OCI-LY1 (cell line): ENCODE results near the gene RBSN.

ENCODE experiments used
- H2AFZ ChIP-seq: fragments of 200-600 bp; sonication (generic), shearing (Covaris generic); 2 replicates; pipeline ENCODE4 v1.6.0; 2014; ENCODE audit warnings: antibody characterized with exemption, mild to moderate bottlenecking, low read length
- H3F3A ChIP-seq: fragments of 200-600 bp; sonication (generic), shearing (Covaris generic); 2 replicates; pipeline ENCODE4 v1.6.0; 2014; ENCODE audit warnings: mild to moderate bottlenecking, antibody characterized with exemption, low read length, moderate library complexity; ENCODE audit not compliant: insufficient read depth
- H3K27ac ChIP-seq: fragments of 200-600 bp; sonication (generic); 2 replicates; pipeline ENCODE4 v1.5.1; 2014; ENCODE audit warnings: low read length, mixed run types, mild to moderate bottlenecking, low read depth; ENCODE audit not compliant: poor library complexity, severe bottlenecking
- H3K27me3 ChIP-seq: fragments of 200-600 bp; sonication (generic); 2 replicates; pipeline ENCODE4 v1.6.0; 2014; ENCODE audit warnings: antibody characterized with exemption, mild to moderate bottlenecking, low read length, moderate library complexity; ENCODE audit not compliant: insufficient read depth
- H3K36me3 ChIP-seq: fragments of 200-600 bp; sonication (generic); 2 replicates; pipeline ENCODE4 v1.6.1; 2014; ENCODE audit warnings: mild to moderate bottlenecking, antibody characterized with exemption, low read length, moderate library complexity, mixed read lengths; ENCODE audit not compliant: insufficient read depth
- H3K4me1 ChIP-seq: fragments of 200-600 bp; sonication (generic); 2 replicates; pipeline ENCODE4 v1.5.1; 2014; ENCODE audit warnings: mild to moderate bottlenecking, low read length, moderate library complexity; ENCODE audit not compliant: insufficient read depth, severe bottlenecking
- H3K4me2 ChIP-seq: fragments of 200-600 bp; sonication (generic), shearing (Covaris generic); 2 replicates; pipeline ENCODE4 v1.6.1; 2014; ENCODE audit warnings: low read length
- H3K4me3 ChIP-seq: fragments of 200-600 bp; sonication (generic); 2 replicates; pipeline ENCODE4 v1.5.1; 2014; ENCODE audit warnings: low read length, low read depth, mild to moderate bottlenecking, mixed read lengths; ENCODE audit not compliant: poor library complexity, severe bottlenecking
- H3K79me2 ChIP-seq: fragments of 200-600 bp; shearing (Covaris generic); 2 replicates; pipeline ENCODE4 v1.6.1; 2016; ENCODE audit warnings: mixed run types, low read length, mixed read lengths; ENCODE audit not compliant: insufficient read depth
- H3K9ac ChIP-seq: fragments of 200-600 bp; sonication (generic), shearing (Covaris generic); 2 replicates; pipeline ENCODE4 v1.6.1; 2014; ENCODE audit warnings: mild to moderate bottlenecking, low read length, mixed read lengths
- H3K9me2 ChIP-seq: fragments of 200-600 bp; sonication (generic), shearing (Covaris generic); 2 replicates; pipeline ENCODE4 v1.6.1; 2014; ENCODE audit warnings: low read depth, mild to moderate bottlenecking, low read length, mixed read lengths
- H3K9me3 ChIP-seq: fragments of 200-600 bp; shearing (Covaris generic); 2 replicates; pipeline ENCODE4 v1.6.1; 2014; ENCODE audit warnings: low read length, mixed read lengths
- H4K20me1 ChIP-seq: fragments of 200-600 bp; sonication (generic), shearing (Covaris generic); 2 replicates; pipeline ENCODE4 v1.6.0; 2016; ENCODE audit warnings: mild to moderate bottlenecking, low read length; ENCODE audit not compliant: insufficient read depth
- CTCF ChIP-seq: fragments of 200-600 bp; sonication (generic), shearing (Covaris generic); IDR thresholded peaks from 2 replicates; pipeline ENCODE4 v1.5.1; 2017; ENCODE audit warnings: mild to moderate bottlenecking, antibody characterized with exemption, low read length, moderate library complexity, mixed read lengths
- EZH2 ChIP-seq: fragments of 200-600 bp; sonication (generic), shearing (Covaris generic); IDR thresholded peaks from 2 replicates; pipeline ENCODE4 v1.8.0; 2017; ENCODE audit warnings: borderline replicate concordance, mixed run types, mild to moderate bottlenecking, antibody characterized with exemption, low read length, moderate library complexity, mixed read lengths

The RBSN gene

GRCh38 chr3:15099364-15100098 is 583 bp upstream of the RBSN start:
- H3K4me3 ChIP-seq = peak overlapping the region; percentile 73
- H4K20me1 ChIP-seq = no peaks in the 10 kb centered on the region
- peaks cover 17% of the 10 kb centered on the region for H3K4me1 ChIP-seq
- H3K79me2 ChIP-seq = peaks cover 3% of the 10 kb centered on the region; the same call in 1 of the 2 replicates
- no peaks in the 10 kb centered on the region for H3K27me3 ChIP-seq
- TF ChIP-seq EZH2 = no peak
- no peak for TF ChIP-seq CTCF
- peak overlapping the region; percentile 71 for H3K4me2 ChIP-seq
- H3F3A ChIP-seq = no peaks in the 10 kb centered on the region
- no peaks in the 10 kb centered on the region for H3K9me2 ChIP-seq
- H3K9ac ChIP-seq = peak overlapping the region; percentile 66
- H3K27ac ChIP-seq = peak overlapping the region; percentile 11
- peaks cover 20% of the 10 kb centered on the region; the same call in 1 of the 2 replicates for H3K36me3 ChIP-seq
- no peaks in the 10 kb centered on the region for H3K9me3 ChIP-seq
- 0 out of 2 replicates have a peak overlapping the region, but pooled peaks have one; percentile 11 for H2AFZ ChIP-seq

GRCh38 chr3:15097891-15098290 is 1.1 kb downstream of the RBSN start:
- Histone ChIP-seq H3K9me2 (no peaks in the 10 kb centered on the region), H3K79me2 (peaks cover 3% of the 10 kb centered on the region; the same call in 1 of the 2 replicates), H3K9ac (peak overlapping the region; percentile 66), H4K20me1 (no peaks in the 10 kb centered on the region), H3K27ac (peak overlapping the region; percentile 18), H3K4me3 (peak overlapping the region; percentile 73), H3F3A (no peaks in the 10 kb centered on the region), H3K9me3 (no peaks in the 10 kb centered on the region), H3K4me1 (peaks cover 17% of the 10 kb centered on the region), H3K4me2 (peak overlapping the region; percentile 71), H3K27me3 (no peaks in the 10 kb centered on the region), H3K36me3 (peaks cover 32% of the 10 kb centered on the region; the same call in 1 of the 2 replicates), H2AFZ (no peak overlapping the region)
- TF ChIP-seq EZH2 (no peak), CTCF (no peak)

GRCh38 chr3:15096046-15096445 is 2.9 kb downstream of the RBSN start:
- Histone ChIP-seq H3K9me2 (no peaks in the 10 kb centered on the region), H3K9ac (no peak overlapping the region), H3K4me3 (no peak overlapping the region), H4K20me1 (no peaks in the 10 kb centered on the region), H2AFZ (no peak overlapping the region), H3K9me3 (no peaks in the 10 kb centered on the region), H3K79me2 (peaks cover 3% of the 10 kb centered on the region; the same call in 1 of the 2 replicates), H3K36me3 (peaks cover 32% of the 10 kb centered on the region; the same call in 1 of the 2 replicates), H3K27ac (no peak overlapping the region), H3K4me1 (peaks cover 17% of the 10 kb centered on the region), H3K27me3 (no peaks in the 10 kb centered on the region), H3F3A (no peaks in the 10 kb centered on the region), H3K4me2 (no peak overlapping the region)
- TF ChIP-seq CTCF = no peak
- TF ChIP-seq EZH2 = no peak
